ENCODE results near the gene OR5F1. TPM values are rescaled to one million over a fixed set of nuclear protein-coding genes. Genes with fewer than 3 reads are reported as not detected.

OR5F1 gene
- total RNA-seq = not detected

GRCh38 chr11:55994525-55994924 lies at the start of gene OR5F1:
OR5F1 (minus strand) TSS chr11:55994625; CDS start chr11:55994625, 0 bp downstream.
- Histone ChIP-seq H3K4me1 (ENCODE audit: insufficient read depth, low read length) (no peaks in the 10 kb centered on the region), H3K4me3 (ENCODE audit: low read length) (no peak within 1 kb of the TSS), H3K27me3 (ENCODE audit: insufficient read depth, low read length) (no peaks in the 10 kb centered on the region), H3K9me3 (ENCODE audit: low read depth, low read length) (peaks cover 4% of the 10 kb centered on the region)

GRCh38 chr11:56027354-56027753 lies 32.9 kb upstream of the OR5F1 start, which contains the start of gene OR5AS1:
OR5AS1 (plus strand) TSS chr11:56027654; CDS start chr11:56030419, 2,765 bp downstream.
- H3K27me3 ChIP-seq (ENCODE audit: insufficient read depth, low read length) = no peaks in the 10 kb centered on the region
- H3K4me3 ChIP-seq (ENCODE audit: low read length) = no peak within 1 kb of the TSS
- no peaks in the 10 kb centered on the region for H3K4me1 ChIP-seq (ENCODE audit: insufficient read depth, low read length)
- H3K9me3 ChIP-seq (ENCODE audit: low read depth, low read length) = no peaks in the 10 kb centered on the region

- H3K4me3 ChIP-seq (ENCODE audit: low read length) = no peak overlapping the region
- peaks cover under 1% of the 10 kb centered on the region for H3K9me3 ChIP-seq (ENCODE audit: low read depth, low read length)
- H3K4me1 ChIP-seq (ENCODE audit: insufficient read depth, low read length) = no peaks in the 10 kb centered on the region
- H3K27me3 ChIP-seq (ENCODE audit: insufficient read depth, low read length) = no peaks in the 10 kb centered on the region
These were observed 19.4 kb upstream of the OR5F1 start for GRCh38 chr11:56013805-56014204.

- Histone ChIP-seq H3K4me1 (ENCODE audit: insufficient read depth, low read length) (no peaks in the 10 kb centered on the region), H3K4me3 (ENCODE audit: low read length) (no peak overlapping the region), H3K27me3 (ENCODE audit: insufficient read depth, low read length) (no peaks in the 10 kb centered on the region), H3K9me3 (ENCODE audit: low read depth, low read length) (peaks cover 5% of the 10 kb centered on the region)
These were observed 16.3 kb upstream of the OR5F1 start for GRCh38 chr11:56010716-56011115.

- H3K9me3 ChIP-seq (ENCODE audit: low read depth, low read length) = no peaks in the 10 kb centered on the region
- no peak overlapping the region for H3K4me3 ChIP-seq (ENCODE audit: low read length)
- H3K27me3 ChIP-seq (ENCODE audit: insufficient read depth, low read length) = no peaks in the 10 kb centered on the region
- H3K4me1 ChIP-seq (ENCODE audit: insufficient read depth, low read length) = no peaks in the 10 kb centered on the region
These were observed 23.5 kb downstream of the OR5F1 start for GRCh38 chr11:55970935-55971334.

GRCh38 chr11:55969845-55970244 lies 24.6 kb downstream of the OR5F1 start, which contains the start of gene OR10AG1:
OR10AG1 (minus strand) TSS chr11:55969945; CDS start chr11:55969907, 38 bp downstream.
- H3K27me3 ChIP-seq (ENCODE audit: insufficient read depth, low read length) = no peaks in the 10 kb centered on the region
- H3K9me3 ChIP-seq (ENCODE audit: low read depth, low read length) = no peaks in the 10 kb centered on the region
- no peaks in the 10 kb centered on the region for H3K4me1 ChIP-seq (ENCODE audit: insufficient read depth, low read length)
- H3K4me3 ChIP-seq (ENCODE audit: low read length) = no peak within 1 kb of the TSS

- H3K4me1 ChIP-seq (ENCODE audit: insufficient read depth, low read length) = no peaks in the 10 kb centered on the region
- no peaks in the 10 kb centered on the region for H3K27me3 ChIP-seq (ENCODE audit: insufficient read depth, low read length)
- H3K9me3 ChIP-seq (ENCODE audit: low read depth, low read length) = no peaks in the 10 kb centered on the region
- no peak overlapping the region for H3K4me3 ChIP-seq (ENCODE audit: low read length)
These were observed 26.5 kb downstream of the OR5F1 start for GRCh38 chr11:55967914-55968313.

- Histone ChIP-seq H3K9me3 (ENCODE audit: low read depth, low read length) (no peaks in the 10 kb centered on the region), H3K4me3 (ENCODE audit: low read length) (no peak overlapping the region), H3K27me3 (ENCODE audit: insufficient read depth, low read length) (no peaks in the 10 kb centered on the region), H3K4me1 (ENCODE audit: insufficient read depth, low read length) (no peaks in the 10 kb centered on the region)
These were observed 28.0 kb downstream of the OR5F1 start for GRCh38 chr11:55966391-55966790.

GRCh38 chr11:55956521-55956920 lies 37.9 kb downstream of the OR5F1 start:
- H3K4me1 ChIP-seq (ENCODE audit: insufficient read depth, low read length) = no peaks in the 10 kb centered on the region
- no peaks in the 10 kb centered on the region for H3K27me3 ChIP-seq (ENCODE audit: insufficient read depth, low read length)
- H3K4me3 ChIP-seq (ENCODE audit: low read length) = no peak overlapping the region
- no peaks in the 10 kb centered on the region for H3K9me3 ChIP-seq (ENCODE audit: low read depth, low read length)

- H3K9me3 ChIP-seq (ENCODE audit: low read depth, low read length) = no peaks in the 10 kb centered on the region
- no peaks in the 10 kb centered on the region for H3K4me1 ChIP-seq (ENCODE audit: insufficient read depth, low read length)
- H3K4me3 ChIP-seq (ENCODE audit: low read length) = no peak overlapping the region
- H3K27me3 ChIP-seq (ENCODE audit: insufficient read depth, low read length) = no peaks in the 10 kb centered on the region
These were observed 45.1 kb downstream of the OR5F1 start for GRCh38 chr11:55949330-55949729.

Other genes starting within 250 kb of the OR5F1 start
- gene OR5D13, start 221.2 kb downstream of the OR5F1 start, total RNA-seq = not detected
- not detected for gene OR5D14, start 199.1 kb downstream of the OR5F1 start, total RNA-seq
- gene OR5L1, start 183.3 kb downstream of the OR5F1 start, total RNA-seq = not detected
- not detected for gene OR5D18, start 175.0 kb downstream of the OR5F1 start, total RNA-seq
- not detected for gene OR5L2, start 167.4 kb downstream of the OR5F1 start, total RNA-seq
- gene OR5D16, start 155.9 kb downstream of the OR5F1 start, total RNA-seq = not detected
- not detected for gene TRIM51, start 111.3 kb downstream of the OR5F1 start, total RNA-seq
- gene OR5W2, start 80.0 kb downstream of the OR5F1 start, total RNA-seq = not detected
- not detected for gene OR5I1, start 58.2 kb downstream of the OR5F1 start, total RNA-seq
- gene OR10AG1, start 24.7 kb downstream of the OR5F1 start, total RNA-seq = not detected
- 0.10 TPM for gene OR5AS1, start 33.0 kb upstream of the OR5F1 start, total RNA-seq
- not detected for gene OR8I2, start 98.7 kb upstream of the OR5F1 start, total RNA-seq
- gene OR8H2, start 109.1 kb upstream of the OR5F1 start, total RNA-seq = not detected
- gene OR8H3, start 127.7 kb upstream of the OR5F1 start, total RNA-seq = not detected
- gene OR8J3, start 145.6 kb upstream of the OR5F1 start, total RNA-seq = not detected
- gene OR8K5, start 165.7 kb upstream of the OR5F1 start, total RNA-seq = not detected
- not detected for gene OR5J2, start 182.0 kb upstream of the OR5F1 start, total RNA-seq
- not detected for gene OR5T2, start 239.6 kb upstream of the OR5F1 start, total RNA-seq

Measured in mononuclear cell (primary cell).